ENCODE results near the gene CTSL.

Gene CTSL

GRCh38 chr9:87701491-87701890, 24.4 kb upstream of the CTSL start:
- H3K36me3 ChIP-seq (ENCODE audit: control insufficient read depth, insufficient read depth, low read length) = no peaks in the 10 kb centered on the region
- H3K27ac ChIP-seq (ENCODE audit: insufficient read depth, low read depth, low read length, poor library complexity, severe bottlenecking) = peak overlapping the region; percentile 3
- no peak overlapping the region for H3K4me3 ChIP-seq (ENCODE audit: insufficient read depth, low read depth, low read length)
- 79 to 86% methylated on average over 9 of the region's 9 CpGs for WGBS, 2 experiments
- H3K27me3 ChIP-seq (ENCODE audit: control insufficient read depth, insufficient read depth, low read length, poor library complexity, severe bottlenecking) = no peaks in the 10 kb centered on the region
- H3K4me1 ChIP-seq (ENCODE audit: control insufficient read depth, insufficient read depth, low read length) = peaks cover 12% of the 10 kb centered on the region
- H3K9me3 ChIP-seq (ENCODE audit: control insufficient read depth, low read length) = no peaks in the 10 kb centered on the region

- H3K9me3 ChIP-seq (ENCODE audit: control insufficient read depth, low read length) = no peaks in the 10 kb centered on the region
- no peaks in the 10 kb centered on the region for H3K27me3 ChIP-seq (ENCODE audit: control insufficient read depth, insufficient read depth, low read length, poor library complexity, severe bottlenecking)
- peak overlapping the region; percentile 20 for H3K27ac ChIP-seq (ENCODE audit: insufficient read depth, low read depth, low read length, poor library complexity, severe bottlenecking)
- no peak overlapping the region for H3K4me3 ChIP-seq (ENCODE audit: insufficient read depth, low read depth, low read length)
- peaks cover 12% of the 10 kb centered on the region for H3K4me1 ChIP-seq (ENCODE audit: control insufficient read depth, insufficient read depth, low read length)
- H3K36me3 ChIP-seq (ENCODE audit: control insufficient read depth, insufficient read depth, low read length) = peaks cover 4% of the 10 kb centered on the region
- WGBS, 2 experiments = 86% methylated on average over 5 to 6 of the region's 6 CpGs
Measured at GRCh38 chr9:87701931-87702421, 23.9 kb upstream of the CTSL start.

- peaks cover 7% of the 10 kb centered on the region for H3K36me3 ChIP-seq (ENCODE audit: control insufficient read depth, insufficient read depth, low read length)
- H3K27ac ChIP-seq (ENCODE audit: insufficient read depth, low read depth, low read length, poor library complexity, severe bottlenecking) = no peak overlapping the region
- peaks cover 12% of the 10 kb centered on the region for H3K4me1 ChIP-seq (ENCODE audit: control insufficient read depth, insufficient read depth, low read length)
- no peak overlapping the region for H3K4me3 ChIP-seq (ENCODE audit: insufficient read depth, low read depth, low read length)
- no peaks in the 10 kb centered on the region for H3K9me3 ChIP-seq (ENCODE audit: control insufficient read depth, low read length)
- 95 to 96% methylated on average over 9 of the region's 9 CpGs for WGBS, 2 experiments
- no peaks in the 10 kb centered on the region for H3K27me3 ChIP-seq (ENCODE audit: control insufficient read depth, insufficient read depth, low read length, poor library complexity, severe bottlenecking)
Measured at GRCh38 chr9:87702921-87703320, 23.0 kb upstream of the CTSL start.

- Histone ChIP-seq H3K9me3 (ENCODE audit: control insufficient read depth, low read length) (no peaks in the 10 kb centered on the region), H3K27ac (ENCODE audit: insufficient read depth, low read depth, low read length, poor library complexity, severe bottlenecking) (no peak overlapping the region), H3K36me3 (ENCODE audit: control insufficient read depth, insufficient read depth, low read length) (peaks cover 7% of the 10 kb centered on the region), H3K4me1 (ENCODE audit: control insufficient read depth, insufficient read depth, low read length) (peaks cover 12% of the 10 kb centered on the region), H3K4me3 (ENCODE audit: insufficient read depth, low read depth, low read length) (no peak overlapping the region), H3K27me3 (ENCODE audit: control insufficient read depth, insufficient read depth, low read length, poor library complexity, severe bottlenecking) (no peaks in the 10 kb centered on the region)
- WGBS, 2 experiments = 90 to 92% methylated on average over 7 of the region's 7 CpGs
Measured at GRCh38 chr9:87703636-87704276, 22.2 kb upstream of the CTSL start.

- WGBS, 2 experiments = 92 to 94% methylated on average over 6 of the region's 6 CpGs
- Histone ChIP-seq H3K27me3 (ENCODE audit: control insufficient read depth, insufficient read depth, low read length, poor library complexity, severe bottlenecking) (no peaks in the 10 kb centered on the region), H3K27ac (ENCODE audit: insufficient read depth, low read depth, low read length, poor library complexity, severe bottlenecking) (no peak overlapping the region), H3K4me3 (ENCODE audit: insufficient read depth, low read depth, low read length) (no peak overlapping the region), H3K4me1 (ENCODE audit: control insufficient read depth, insufficient read depth, low read length) (peaks cover 12% of the 10 kb centered on the region), H3K36me3 (ENCODE audit: control insufficient read depth, insufficient read depth, low read length) (peaks cover 7% of the 10 kb centered on the region), H3K9me3 (ENCODE audit: control insufficient read depth, low read length) (no peaks in the 10 kb centered on the region)
Measured at GRCh38 chr9:87704342-87704741, 21.6 kb upstream of the CTSL start.

- H3K9me3 ChIP-seq (ENCODE audit: control insufficient read depth, low read length) = no peaks in the 10 kb centered on the region
- no peak overlapping the region for H3K4me3 ChIP-seq (ENCODE audit: insufficient read depth, low read depth, low read length)
- H3K4me1 ChIP-seq (ENCODE audit: control insufficient read depth, insufficient read depth, low read length) = peaks cover 12% of the 10 kb centered on the region
- WGBS, 2 experiments = 96% methylated on average over 39 of the region's 39 CpGs
- peaks cover 7% of the 10 kb centered on the region for H3K36me3 ChIP-seq (ENCODE audit: control insufficient read depth, insufficient read depth, low read length)
- no peaks in the 10 kb centered on the region for H3K27me3 ChIP-seq (ENCODE audit: control insufficient read depth, insufficient read depth, low read length, poor library complexity, severe bottlenecking)
- no peak overlapping the region for H3K27ac ChIP-seq (ENCODE audit: insufficient read depth, low read depth, low read length, poor library complexity, severe bottlenecking)
Measured at GRCh38 chr9:87706066-87706739, 19.7 kb upstream of the CTSL start.

GRCh38 chr9:87707805-87708506, 18.0 kb upstream of the CTSL start:
- peaks cover 7% of the 10 kb centered on the region for H3K36me3 ChIP-seq (ENCODE audit: control insufficient read depth, insufficient read depth, low read length)

GRCh38 chr9:87708546-87708945, 17.4 kb upstream of the CTSL start:
- peaks cover 5% of the 10 kb centered on the region for H3K4me1 ChIP-seq (ENCODE audit: control insufficient read depth, insufficient read depth, low read length)
- no peak overlapping the region for H3K27ac ChIP-seq (ENCODE audit: insufficient read depth, low read depth, low read length, poor library complexity, severe bottlenecking)
- no peak overlapping the region for H3K4me3 ChIP-seq (ENCODE audit: insufficient read depth, low read depth, low read length)
- WGBS, 2 experiments = 93 to 96% methylated on average over 2 to 4 of the region's 5 CpGs
- H3K36me3 ChIP-seq (ENCODE audit: control insufficient read depth, insufficient read depth, low read length) = peaks cover 7% of the 10 kb centered on the region
- no peaks in the 10 kb centered on the region for H3K27me3 ChIP-seq (ENCODE audit: control insufficient read depth, insufficient read depth, low read length, poor library complexity, severe bottlenecking)
- H3K9me3 ChIP-seq (ENCODE audit: control insufficient read depth, low read length) = no peaks in the 10 kb centered on the region

More at GRCh38 chr9:87707805-87708506, 18.0 kb upstream of the CTSL start:
- Histone ChIP-seq H3K27me3 (ENCODE audit: control insufficient read depth, insufficient read depth, low read length, poor library complexity, severe bottlenecking) (no peaks in the 10 kb centered on the region), H3K4me1 (ENCODE audit: control insufficient read depth, insufficient read depth, low read length) (peaks cover 5% of the 10 kb centered on the region), H3K4me3 (ENCODE audit: insufficient read depth, low read depth, low read length) (no peak overlapping the region), H3K9me3 (ENCODE audit: control insufficient read depth, low read length) (no peaks in the 10 kb centered on the region), H3K27ac (ENCODE audit: insufficient read depth, low read depth, low read length, poor library complexity, severe bottlenecking) (no peak overlapping the region)
- 90 to 93% methylated on average over 4 to 6 of the region's 6 CpGs for whole genome bisulfite sequencing, 2 experiments

- Histone ChIP-seq H3K27me3 (ENCODE audit: control insufficient read depth, insufficient read depth, low read length, poor library complexity, severe bottlenecking) (no peaks in the 10 kb centered on the region), H3K4me1 (ENCODE audit: control insufficient read depth, insufficient read depth, low read length) (peaks cover 5% of the 10 kb centered on the region), H3K9me3 (ENCODE audit: control insufficient read depth, low read length) (no peaks in the 10 kb centered on the region), H3K4me3 (ENCODE audit: insufficient read depth, low read depth, low read length) (no peak overlapping the region), H3K36me3 (ENCODE audit: control insufficient read depth, insufficient read depth, low read length) (peaks cover 7% of the 10 kb centered on the region), H3K27ac (ENCODE audit: insufficient read depth, low read depth, low read length, poor library complexity, severe bottlenecking) (no peak overlapping the region)
- 92 to 95% methylated on average over 6 of the region's 7 CpGs for WGBS, 2 experiments
Measured at GRCh38 chr9:87708986-87709728, 16.8 kb upstream of the CTSL start.

Measured in ectodermal cell (in vitro differentiated cells).